ENCODE results near the gene FBLN7. TPM values are rescaled to one million over a fixed set of nuclear protein-coding genes. Genes with fewer than 3 reads are reported as not detected.

The FBLN7 gene
- total RNA-seq, 1 experiment from 2014 or later, result 0.70 TPM

GRCh38 chr2:112162956-112163355 lies 24.8 kb downstream of the FBLN7 start:
- H3K4me3 ChIP-seq, result no peak overlapping the region
- intact Hi-C loops (cut with micrococcal nuclease; ENCODE audit: unreplicated experiment), result no loop called here
- H3K27me3 ChIP-seq (ENCODE audit: insufficient read depth, low read depth), result no peaks in the 10 kb centered on the region
- H3K4me2 ChIP-seq, result no peak overlapping the region
- H3K27ac ChIP-seq, result no peak overlapping the region
- ChIA-PET POLR2A (ENCODE audit: unreplicated experiment) (no interaction called here), CTCF (no interaction called here)
- BruUV-seq (replicated peaks), result no TSS peak
- no peaks in the 10 kb centered on the region for H3K4me1 ChIP-seq (replicated peaks; ENCODE audit: insufficient read depth)
- H3K36me3 ChIP-seq (ENCODE audit: low read depth), result no peaks in the 10 kb centered on the region
- no peaks in the 10 kb centered on the region for H3K9me3 ChIP-seq (ENCODE audit: insufficient read depth, low read depth)
- no peaks in the 10 kb centered on the region for H3K9me2 ChIP-seq (ENCODE audit: insufficient read depth)
- no peaks in the 10 kb centered on the region for H3F3A ChIP-seq (ENCODE audit: insufficient read depth, low read depth)
- TF ChIP-seq CTCF (conservative IDR thresholded peaks at IDR 0.05) (no peak), EZH2 (IDR thresholded peaks at IDR 0.05; ENCODE audit: low read depth) (no peak)
- H3K79me2 ChIP-seq (ENCODE audit: low read depth), result no peaks in the 10 kb centered on the region
- no peaks in the 10 kb centered on the region for H4K20me1 ChIP-seq (ENCODE audit: insufficient read depth)
- H2AFZ ChIP-seq, result no peak overlapping the region
- no peak for DNase-seq

GRCh38 chr2:112163541-112163981 lies 25.4 kb downstream of the FBLN7 start:
- no peak overlapping the region for H3K4me3 ChIP-seq
- no peaks in the 10 kb centered on the region for H3K27me3 ChIP-seq (ENCODE audit: insufficient read depth, low read depth)
- no peak for DNase-seq
- H3K27ac ChIP-seq, result no peak overlapping the region
- no peaks in the 10 kb centered on the region for H3K79me2 ChIP-seq (ENCODE audit: low read depth)
- H3K4me1 ChIP-seq (replicated peaks; ENCODE audit: insufficient read depth), result no peaks in the 10 kb centered on the region
- no peak overlapping the region for H2AFZ ChIP-seq
- CTCF ChIA-PET, result no interaction called here
- H3K4me2 ChIP-seq, result no peak overlapping the region
- POLR2A ChIA-PET (ENCODE audit: unreplicated experiment), result interaction anchor here (0.6 kb wide), 1 partner anchor 25 kb away, joined by 3 read pairs; no protein-coding TSS in a partner anchor
- no TSS peak for BruUV-seq (replicated peaks)
- H3K9me3 ChIP-seq (ENCODE audit: insufficient read depth, low read depth), result no peaks in the 10 kb centered on the region
- TF ChIP-seq CTCF (conservative IDR thresholded peaks at IDR 0.05) (no peak), EZH2 (IDR thresholded peaks at IDR 0.05; ENCODE audit: low read depth) (no peak)
- no peaks in the 10 kb centered on the region for H3F3A ChIP-seq (ENCODE audit: insufficient read depth, low read depth)
- H3K9me2 ChIP-seq (ENCODE audit: insufficient read depth), result no peaks in the 10 kb centered on the region
- H3K36me3 ChIP-seq (ENCODE audit: low read depth), result no peaks in the 10 kb centered on the region
- intact Hi-C loops (cut with micrococcal nuclease; ENCODE audit: unreplicated experiment), result no loop called here
- H4K20me1 ChIP-seq (ENCODE audit: insufficient read depth), result no peaks in the 10 kb centered on the region

- POLR2A ChIA-PET (ENCODE audit: unreplicated experiment), result no interaction called here
- CTCF ChIA-PET, result no interaction called here
- TF ChIP-seq EZH2 (IDR thresholded peaks at IDR 0.05; ENCODE audit: low read depth) (no peak), CTCF (conservative IDR thresholded peaks at IDR 0.05) (no peak)
- BruUV-seq (replicated peaks), result no TSS peak
- H4K20me1 ChIP-seq (ENCODE audit: insufficient read depth), result no peaks in the 10 kb centered on the region
- H3F3A ChIP-seq (ENCODE audit: insufficient read depth, low read depth), result no peaks in the 10 kb centered on the region
- no peak overlapping the region for H3K27ac ChIP-seq
- no peaks in the 10 kb centered on the region for H3K9me3 ChIP-seq (ENCODE audit: insufficient read depth, low read depth)
- H2AFZ ChIP-seq, result no peak overlapping the region
- intact Hi-C loops (cut with micrococcal nuclease; ENCODE audit: unreplicated experiment), result no loop called here
- no peaks in the 10 kb centered on the region for H3K79me2 ChIP-seq (ENCODE audit: low read depth)
- no peak overlapping the region for H3K4me2 ChIP-seq
- no peaks in the 10 kb centered on the region for H3K36me3 ChIP-seq (ENCODE audit: low read depth)
- H3K4me1 ChIP-seq (replicated peaks; ENCODE audit: insufficient read depth), result no peaks in the 10 kb centered on the region
- no peaks in the 10 kb centered on the region for H3K9me2 ChIP-seq (ENCODE audit: insufficient read depth)
- no peak for DNase-seq
- H3K4me3 ChIP-seq, result no peak overlapping the region
- no peaks in the 10 kb centered on the region for H3K27me3 ChIP-seq (ENCODE audit: insufficient read depth, low read depth)
These were observed 26.7 kb downstream of the FBLN7 start for GRCh38 chr2:112164876-112165275.

Data from PC-9 (cell line).